ENCODE measurements around the gene SGCA.

The SGCA gene

DNA sequence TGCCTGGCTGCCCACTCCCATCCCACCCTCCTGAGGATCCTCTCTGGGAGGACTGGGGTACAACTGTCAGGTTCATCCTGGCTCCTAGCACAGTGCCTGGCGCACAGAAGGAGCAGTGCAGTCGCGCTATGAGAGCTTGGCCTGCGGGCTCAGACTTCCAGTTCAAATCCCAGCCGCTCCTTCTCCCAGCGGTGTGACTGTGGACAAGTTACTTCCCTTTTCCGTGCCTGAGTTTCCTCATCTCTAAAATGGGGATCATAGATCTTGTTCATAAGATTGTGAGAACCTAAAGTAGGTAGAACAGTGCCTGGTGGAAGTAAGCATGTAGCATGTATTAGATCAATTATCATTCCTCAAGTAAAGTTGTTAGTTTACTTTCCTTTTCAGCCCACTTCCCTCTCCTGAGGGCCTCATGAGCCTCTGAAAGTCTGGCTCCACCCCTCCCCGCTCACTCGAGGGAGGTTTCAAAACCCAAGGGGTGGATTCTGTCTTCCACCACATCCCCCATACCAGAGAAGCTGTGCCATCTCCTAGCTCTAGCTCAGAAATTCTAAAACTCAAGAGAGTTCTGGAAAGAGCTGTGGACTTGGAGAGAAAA is 55.6 kb downstream of the SGCA start:
- no peaks in the 10 kb centered on the region for H3K36me3 ChIP-seq (ENCODE audit: control insufficient read depth, insufficient read depth, low read length)
- no peak for DNase-seq (ENCODE audit: extremely low read depth, insufficient read length)
- no peak for TF ChIP-seq CTCF (IDR thresholded peaks at IDR 0.05; ENCODE audit: insufficient read depth, low read length, poor library complexity, severe bottlenecking)
- H3K4me3 ChIP-seq (replicated peaks; ENCODE audit: low read depth, low read length) = no peak overlapping the region
- H3K27me3 ChIP-seq (replicated peaks; ENCODE audit: control insufficient read depth, insufficient read depth, low read length) = no peaks in the 10 kb centered on the region

DNA sequence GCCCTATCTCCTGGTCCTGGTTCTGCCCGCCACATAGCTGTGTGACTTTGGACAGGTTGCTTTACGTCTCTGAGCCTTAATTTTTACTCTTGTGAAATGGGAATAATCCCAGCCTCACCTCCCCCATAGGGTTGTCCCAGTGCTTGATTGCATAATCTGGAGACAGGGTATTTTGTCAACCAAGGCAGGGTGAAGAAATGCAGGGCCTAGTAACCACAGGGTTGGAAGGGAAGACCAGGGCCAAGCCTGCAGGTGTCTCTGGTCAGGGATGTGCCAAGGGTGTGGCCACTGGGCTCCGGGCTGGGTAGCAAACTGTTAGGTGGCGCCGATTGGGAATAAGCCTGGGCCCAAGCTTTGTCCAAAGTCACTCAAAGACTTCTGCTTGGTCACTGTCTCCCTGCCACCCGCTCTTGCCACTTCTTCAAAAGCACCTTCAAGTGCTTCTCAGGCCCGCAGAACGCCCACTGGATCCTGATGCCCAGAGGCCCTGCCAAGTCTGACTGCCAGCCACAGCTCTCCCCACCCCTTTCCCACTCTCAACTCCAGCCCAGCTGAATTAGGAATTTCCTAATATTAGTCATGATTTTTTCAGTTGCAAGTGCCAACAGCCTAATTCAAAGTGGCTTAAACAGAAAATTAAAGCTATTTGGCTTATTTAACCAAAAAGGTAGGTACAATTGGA is 56.2 kb downstream of the SGCA start:
- no peaks in the 10 kb centered on the region for H3K36me3 ChIP-seq (ENCODE audit: control insufficient read depth, insufficient read depth, low read length)
- no peaks in the 10 kb centered on the region for H3K27me3 ChIP-seq (replicated peaks; ENCODE audit: control insufficient read depth, insufficient read depth, low read length)
- H3K4me3 ChIP-seq (replicated peaks; ENCODE audit: low read depth, low read length) = no peak overlapping the region
- no peak for TF ChIP-seq CTCF (IDR thresholded peaks at IDR 0.05; ENCODE audit: insufficient read depth, low read length, poor library complexity, severe bottlenecking)
- no peak for DNase-seq (ENCODE audit: extremely low read depth, insufficient read length)

- Histone ChIP-seq H3K4me3 (replicated peaks; ENCODE audit: low read depth, low read length) (no peak overlapping the region), H3K27me3 (replicated peaks; ENCODE audit: control insufficient read depth, insufficient read depth, low read length) (no peaks in the 10 kb centered on the region), H3K36me3 (ENCODE audit: control insufficient read depth, insufficient read depth, low read length) (no peaks in the 10 kb centered on the region)
- DNase-seq (ENCODE audit: extremely low read depth, insufficient read length) = no peak
- TF ChIP-seq CTCF (IDR thresholded peaks at IDR 0.05; ENCODE audit: insufficient read depth, low read length, poor library complexity, severe bottlenecking) = no peak
Measured at GRCh38 chr17:50222922-50223321, 57.1 kb downstream of the SGCA start.
